HG02870 (cell line): ENCODE data around the gene MYL3.

Experiments
- ATAC-seq: cut with Tn5 transposase; IDR thresholded peaks from one replicate; pipeline ENCODE4 v1.9.1; 2021; ENCODE audit warnings: mild to moderate bottlenecking, moderate library complexity; ENCODE audit not compliant: unreplicated experiment

The MYL3 gene

GRCh38 chr3:46899151-46900006, 36.1 kb upstream of the MYL3 start:
- no peak for ATAC-seq

GRCh38 chr3:46898321-46899150, 35.3 kb upstream of the MYL3 start:
- ATAC-seq, result no peak

GRCh38 chr3:46897829-46898320, 34.6 kb upstream of the MYL3 start:
- ATAC-seq, result no peak

- no peak for ATAC-seq
Measured at GRCh38 chr3:46897031-46897430, 33.8 kb upstream of the MYL3 start.

GRCh38 chr3:46896386-46896785, 33.1 kb upstream of the MYL3 start:
- ATAC-seq, result no peak

- ATAC-seq, result no peak
Measured at GRCh38 chr3:46895761-46896160, 32.5 kb upstream of the MYL3 start.

- ATAC-seq, result no peak
Measured at GRCh38 chr3:46895204-46895660, 32.0 kb upstream of the MYL3 start.

GRCh38 chr3:46894256-46894655, 31.0 kb upstream of the MYL3 start:
- ATAC-seq, result no peak

GRCh38 chr3:46893763-46894162, 30.5 kb upstream of the MYL3 start:
- ATAC-seq, result no peak

- ATAC-seq, result no peak
Measured at GRCh38 chr3:46893146-46893748, 30.0 kb upstream of the MYL3 start.

- ATAC-seq, result no peak
Measured at GRCh38 chr3:46892285-46893145, 29.3 kb upstream of the MYL3 start.

GRCh38 chr3:46891132-46891531, 27.9 kb upstream of the MYL3 start:
- ATAC-seq, result no peak

GRCh38 chr3:46890132-46890531, 26.9 kb upstream of the MYL3 start:
- ATAC-seq, result no peak

- no peak for ATAC-seq
Measured at GRCh38 chr3:46889381-46890110, 26.3 kb upstream of the MYL3 start.

- no peak for ATAC-seq
Measured at GRCh38 chr3:46888705-46889104, 25.5 kb upstream of the MYL3 start.

- ATAC-seq, result no peak
Measured at GRCh38 chr3:46887980-46888494, 24.8 kb upstream of the MYL3 start.

GRCh38 chr3:46885612-46886011, 22.4 kb upstream of the MYL3 start:
- no peak for ATAC-seq

GRCh38 chr3:46884929-46885328, 21.7 kb upstream of the MYL3 start:
- ATAC-seq, result no peak

GRCh38 chr3:46884427-46884826, 21.2 kb upstream of the MYL3 start:
- ATAC-seq, result no peak

- no peak for ATAC-seq
Measured at GRCh38 chr3:46883830-46884185, 20.6 kb upstream of the MYL3 start.
